ENCODE measurements around the gene HTATSF1.
A peak's percentile ranks its signal among the peaks of the same experiment; 100 is the strongest.

The HTATSF1 gene

DNA sequence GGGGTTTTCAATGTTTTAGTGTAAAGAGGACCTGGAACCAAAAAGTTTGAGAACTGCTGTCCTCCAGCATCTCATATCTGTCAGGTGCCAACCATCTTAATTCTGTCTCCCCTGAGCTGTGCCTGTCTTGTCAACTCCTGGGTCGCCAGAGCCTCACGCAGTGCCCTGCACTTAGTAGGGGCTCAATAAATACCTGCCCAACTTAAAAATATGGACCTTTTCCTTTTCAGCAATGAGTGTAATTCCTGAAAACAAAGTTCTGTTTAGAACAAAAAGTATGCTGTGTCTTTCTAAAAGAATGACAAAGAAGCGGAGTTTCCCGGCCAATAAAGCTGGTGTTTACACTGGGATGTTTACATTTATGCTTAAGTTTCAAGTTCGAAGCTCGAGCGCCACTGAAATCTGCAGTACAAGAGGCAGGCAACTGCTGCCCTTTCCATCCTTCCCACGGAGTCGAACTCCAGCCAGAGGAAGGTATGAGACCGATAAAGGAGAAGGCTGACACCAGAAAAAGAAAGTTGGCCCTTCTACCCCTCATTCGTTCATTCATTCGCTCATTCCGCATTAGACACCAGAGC is 1.1 kb upstream of the HTATSF1 start:
- Histone ChIP-seq H3K9me3 (ENCODE audit: control insufficient read depth, insufficient read depth, low read length) (no peaks in the 10 kb centered on the region), H3K4me1 (ENCODE audit: control insufficient read depth, insufficient read depth, low read length) (no peaks in the 10 kb centered on the region), H3K36me3 (ENCODE audit: control insufficient read depth, insufficient read depth, low read length) (peaks cover 19% of the 10 kb centered on the region), H3K4me3 (ENCODE audit: low read depth, low read length) (peak overlapping the region; percentile 80), H3K9ac (ENCODE audit: low read depth, low read length) (peak overlapping the region; percentile 69), H3K27ac (ENCODE audit: low read depth, low read length) (peak overlapping the region; percentile 96), H3K27me3 (ENCODE audit: control insufficient read depth, insufficient read depth, low read length) (no peaks in the 10 kb centered on the region)

DNA sequence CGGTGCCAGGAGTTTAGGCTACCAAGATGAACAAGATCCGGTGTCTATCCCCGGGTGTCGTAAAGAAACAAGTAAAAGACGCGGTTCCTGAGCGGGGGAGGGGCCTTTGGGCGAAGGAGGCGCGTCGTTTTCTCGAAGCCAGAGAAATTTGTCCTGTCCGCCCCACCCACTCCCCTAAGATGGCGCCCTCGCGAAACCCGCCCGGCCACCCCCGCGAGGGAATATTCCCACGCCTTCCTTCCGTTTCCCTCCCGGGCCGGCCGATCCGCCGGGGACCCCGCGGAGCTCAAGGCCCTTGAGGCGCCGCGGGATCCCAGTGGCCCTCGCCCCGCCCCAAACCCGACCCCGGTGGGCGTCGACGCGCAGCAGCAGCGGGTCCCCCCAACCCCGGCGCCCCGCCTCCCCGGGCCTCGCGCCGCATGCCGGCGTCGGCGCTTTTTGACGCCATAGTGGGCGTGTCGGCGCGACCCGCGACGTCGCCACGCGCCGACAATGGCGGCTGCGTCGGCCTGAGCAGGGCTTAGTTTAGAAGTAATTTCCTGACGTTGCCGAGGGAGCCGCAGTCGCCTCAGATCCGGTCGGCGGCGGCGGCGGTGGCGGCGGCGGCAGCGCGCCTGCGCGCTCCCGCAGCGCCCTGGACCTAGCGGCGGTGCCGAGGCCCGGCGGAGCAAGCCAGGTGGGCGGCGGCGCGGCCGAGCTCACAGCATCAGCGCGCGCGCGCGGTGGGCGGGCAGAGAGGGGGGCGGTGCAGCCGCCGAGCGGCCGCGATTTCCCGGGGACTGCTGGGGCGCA is 432 bp upstream of the HTATSF1 start:
- H3K27ac ChIP-seq (ENCODE audit: low read depth, low read length), result peak overlapping the region; percentile 96
- H3K36me3 ChIP-seq (ENCODE audit: control insufficient read depth, insufficient read depth, low read length), result peaks cover 25% of the 10 kb centered on the region
- no peaks in the 10 kb centered on the region for H3K9me3 ChIP-seq (ENCODE audit: control insufficient read depth, insufficient read depth, low read length)
- H3K4me1 ChIP-seq (ENCODE audit: control insufficient read depth, insufficient read depth, low read length), result no peaks in the 10 kb centered on the region
- peak overlapping the region; percentile 83 for H3K9ac ChIP-seq (ENCODE audit: low read depth, low read length)
- H3K4me3 ChIP-seq (ENCODE audit: low read depth, low read length), result peak overlapping the region; percentile 80
- H3K27me3 ChIP-seq (ENCODE audit: control insufficient read depth, insufficient read depth, low read length), result no peaks in the 10 kb centered on the region

DNA sequence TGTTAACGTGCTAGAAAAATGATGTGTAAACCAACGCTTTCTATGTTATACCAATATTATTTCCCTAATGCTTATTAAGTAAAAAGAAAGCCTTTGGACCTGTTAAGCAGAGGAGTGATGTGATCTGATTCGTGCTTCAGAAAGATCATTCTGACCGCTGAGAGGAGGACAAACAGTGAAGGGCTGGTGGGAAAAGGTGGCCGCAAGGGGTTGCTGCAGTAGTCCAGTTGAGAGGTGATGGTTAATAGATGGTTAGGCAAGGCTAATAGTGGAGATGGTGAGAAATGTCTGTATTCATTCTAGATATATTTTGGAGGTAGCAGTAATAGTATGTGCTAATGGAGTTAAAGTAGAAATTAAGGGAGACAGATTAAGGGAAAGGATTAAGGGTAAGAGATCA is 21.7 kb downstream of the HTATSF1 start:
- Histone ChIP-seq H3K36me3 (ENCODE audit: control insufficient read depth, insufficient read depth, low read length) (no peaks in the 10 kb centered on the region), H3K27ac (ENCODE audit: low read depth, low read length) (no peak overlapping the region), H3K27me3 (ENCODE audit: control insufficient read depth, insufficient read depth, low read length) (no peaks in the 10 kb centered on the region), H3K4me1 (ENCODE audit: control insufficient read depth, insufficient read depth, low read length) (no peaks in the 10 kb centered on the region), H3K9ac (ENCODE audit: low read depth, low read length) (no peak overlapping the region), H3K9me3 (ENCODE audit: control insufficient read depth, insufficient read depth, low read length) (no peaks in the 10 kb centered on the region), H3K4me3 (ENCODE audit: low read depth, low read length) (no peak overlapping the region)

DNA sequence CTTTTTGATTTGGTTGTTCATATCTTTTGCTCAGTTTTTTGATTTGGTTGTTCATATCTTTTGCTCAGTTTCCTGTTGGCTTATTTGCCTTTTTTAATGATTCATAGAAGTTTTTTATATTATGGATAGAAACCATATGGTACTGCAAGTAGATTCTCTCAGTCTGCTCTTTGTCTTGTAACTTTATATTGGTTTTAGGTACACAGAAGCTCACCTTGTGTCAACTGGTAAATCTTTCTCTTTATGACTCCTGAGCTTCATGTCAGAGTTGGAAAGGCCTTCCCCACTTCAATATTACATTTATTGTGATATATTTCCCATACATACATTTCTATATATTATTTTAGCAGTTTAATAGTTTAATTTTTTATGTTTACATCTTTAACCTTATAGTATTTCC is 26.4 kb downstream of the HTATSF1 start:
- Histone ChIP-seq H3K27ac (ENCODE audit: low read depth, low read length) (no peak overlapping the region), H3K27me3 (ENCODE audit: control insufficient read depth, insufficient read depth, low read length) (peaks cover 4% of the 10 kb centered on the region; the same call in 1 of the 2 replicates), H3K9me3 (ENCODE audit: control insufficient read depth, insufficient read depth, low read length) (no peaks in the 10 kb centered on the region; the same call in 1 of the 2 replicates), H3K9ac (ENCODE audit: low read depth, low read length) (no peak overlapping the region), H3K36me3 (ENCODE audit: control insufficient read depth, insufficient read depth, low read length) (no peaks in the 10 kb centered on the region), H3K4me3 (ENCODE audit: low read depth, low read length) (no peak overlapping the region), H3K4me1 (ENCODE audit: control insufficient read depth, insufficient read depth, low read length) (no peaks in the 10 kb centered on the region)

DNA sequence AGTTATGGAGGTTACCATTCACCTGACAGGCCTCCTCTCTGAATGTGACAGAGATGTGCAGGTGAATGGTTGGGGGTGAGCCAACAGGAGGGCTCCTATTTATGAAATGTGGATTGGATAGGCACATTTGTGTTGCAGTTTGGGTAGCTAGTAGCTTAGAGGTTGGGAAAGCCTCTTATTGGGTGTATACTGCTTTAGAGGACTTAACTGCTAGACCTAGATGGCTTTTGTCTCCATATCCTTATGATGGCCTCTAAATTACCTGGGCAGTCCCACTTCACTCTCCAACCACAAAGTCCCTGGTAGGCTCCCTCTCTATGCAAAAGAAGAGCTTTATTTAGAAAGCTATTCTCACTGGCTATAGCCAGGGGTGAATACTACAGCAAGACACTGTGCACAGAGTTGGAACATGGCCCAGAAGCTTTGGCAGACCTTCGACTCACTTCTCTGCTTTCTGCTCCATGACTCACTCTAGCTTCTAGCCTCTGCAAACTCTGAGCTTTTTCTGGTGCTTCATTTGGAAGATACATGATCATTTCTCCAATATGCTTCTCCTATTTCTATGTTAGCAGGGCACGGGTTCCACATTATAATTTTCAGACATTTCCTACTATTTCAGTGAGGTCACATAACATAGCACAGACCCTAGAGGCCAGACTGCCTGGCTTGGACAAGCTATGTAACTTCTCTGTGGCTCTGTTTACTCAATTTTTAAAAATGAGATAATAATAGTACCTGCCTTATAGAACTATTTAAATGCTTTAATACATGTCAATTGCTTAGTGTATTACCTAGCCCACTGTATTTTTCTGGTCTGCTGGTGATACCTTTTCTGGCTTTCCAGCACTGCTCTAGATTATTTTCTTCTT is 28.6 kb downstream of the HTATSF1 start:
- Histone ChIP-seq H3K4me1 (ENCODE audit: control insufficient read depth, insufficient read depth, low read length) (no peaks in the 10 kb centered on the region), H3K36me3 (ENCODE audit: control insufficient read depth, insufficient read depth, low read length) (no peaks in the 10 kb centered on the region), H3K27me3 (ENCODE audit: control insufficient read depth, insufficient read depth, low read length) (peaks cover 4% of the 10 kb centered on the region; the same call in 1 of the 2 replicates), H3K4me3 (ENCODE audit: low read depth, low read length) (no peak overlapping the region), H3K9me3 (ENCODE audit: control insufficient read depth, insufficient read depth, low read length) (no peaks in the 10 kb centered on the region; the same call in 1 of the 2 replicates), H3K27ac (ENCODE audit: low read depth, low read length) (no peak overlapping the region), H3K9ac (ENCODE audit: low read depth, low read length) (no peak overlapping the region)

DNA sequence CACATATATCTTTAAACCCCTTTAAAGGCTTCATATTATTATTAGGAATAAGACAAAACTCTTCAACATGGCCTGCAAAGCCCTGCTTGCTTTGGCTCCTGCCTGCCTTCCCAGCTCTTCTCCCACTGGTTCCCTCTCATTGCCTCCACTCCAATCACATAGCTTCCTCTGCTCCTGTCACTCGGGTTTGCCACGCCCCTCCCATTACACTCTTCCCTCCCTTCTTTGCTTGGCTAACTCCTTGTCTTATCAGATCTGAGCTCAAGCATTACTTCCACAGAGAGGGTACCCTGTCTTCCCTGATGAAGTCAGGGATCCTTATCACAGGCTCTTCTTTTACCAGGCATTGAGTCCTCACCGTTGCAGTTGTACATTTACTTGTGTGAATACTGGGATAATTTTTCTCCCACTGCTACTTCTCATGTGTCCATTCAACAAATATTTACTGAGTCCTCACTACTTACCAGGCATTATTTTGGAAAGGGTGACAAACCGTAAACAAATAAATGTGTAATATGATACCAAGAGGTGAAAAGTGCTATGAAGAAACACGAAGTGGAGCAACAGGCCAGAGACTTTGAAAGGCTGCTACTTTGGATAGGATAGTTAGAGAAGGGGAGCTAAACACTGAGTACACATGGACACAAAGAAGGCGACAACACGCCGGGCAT is 31.4 kb downstream of the HTATSF1 start:
- no peak overlapping the region for H3K27ac ChIP-seq (ENCODE audit: low read depth, low read length)
- no peaks in the 10 kb centered on the region for H3K36me3 ChIP-seq (ENCODE audit: control insufficient read depth, insufficient read depth, low read length)
- no peak overlapping the region for H3K9ac ChIP-seq (ENCODE audit: low read depth, low read length)
- H3K4me3 ChIP-seq (ENCODE audit: low read depth, low read length), result no peak overlapping the region
- H3K9me3 ChIP-seq (ENCODE audit: control insufficient read depth, insufficient read depth, low read length), result no peaks in the 10 kb centered on the region; the same call in 1 of the 2 replicates
- H3K27me3 ChIP-seq (ENCODE audit: control insufficient read depth, insufficient read depth, low read length), result peaks cover 4% of the 10 kb centered on the region; the same call in 1 of the 2 replicates
- no peaks in the 10 kb centered on the region for H3K4me1 ChIP-seq (ENCODE audit: control insufficient read depth, insufficient read depth, low read length)

DNA sequence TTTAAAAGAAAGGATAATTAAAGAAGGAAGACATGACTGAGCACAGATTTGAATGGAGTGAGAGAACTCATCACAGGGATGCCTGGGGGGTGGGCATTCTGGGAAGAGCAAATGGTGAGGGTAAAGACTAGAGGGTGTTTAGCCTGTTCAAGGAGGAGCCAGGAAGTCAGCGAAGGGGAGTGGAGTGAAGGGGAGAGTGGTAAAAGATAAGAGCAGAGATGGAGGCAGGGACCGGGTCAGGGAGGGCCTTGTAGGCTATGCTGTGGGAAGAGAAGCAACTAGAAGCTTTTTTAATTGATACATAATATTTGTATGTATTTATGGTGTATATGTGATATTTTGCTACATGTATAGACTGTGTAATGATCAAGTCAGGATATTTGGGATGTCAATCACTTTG is 32.4 kb downstream of the HTATSF1 start:
- Histone ChIP-seq H3K4me1 (ENCODE audit: control insufficient read depth, insufficient read depth, low read length) (no peaks in the 10 kb centered on the region), H3K27ac (ENCODE audit: low read depth, low read length) (no peak overlapping the region), H3K4me3 (ENCODE audit: low read depth, low read length) (no peak overlapping the region), H3K27me3 (ENCODE audit: control insufficient read depth, insufficient read depth, low read length) (peaks cover 4% of the 10 kb centered on the region; the same call in 1 of the 2 replicates), H3K36me3 (ENCODE audit: control insufficient read depth, insufficient read depth, low read length) (no peaks in the 10 kb centered on the region), H3K9me3 (ENCODE audit: control insufficient read depth, insufficient read depth, low read length) (no peaks in the 10 kb centered on the region; the same call in 1 of the 2 replicates), H3K9ac (ENCODE audit: low read depth, low read length) (no peak overlapping the region)

DNA sequence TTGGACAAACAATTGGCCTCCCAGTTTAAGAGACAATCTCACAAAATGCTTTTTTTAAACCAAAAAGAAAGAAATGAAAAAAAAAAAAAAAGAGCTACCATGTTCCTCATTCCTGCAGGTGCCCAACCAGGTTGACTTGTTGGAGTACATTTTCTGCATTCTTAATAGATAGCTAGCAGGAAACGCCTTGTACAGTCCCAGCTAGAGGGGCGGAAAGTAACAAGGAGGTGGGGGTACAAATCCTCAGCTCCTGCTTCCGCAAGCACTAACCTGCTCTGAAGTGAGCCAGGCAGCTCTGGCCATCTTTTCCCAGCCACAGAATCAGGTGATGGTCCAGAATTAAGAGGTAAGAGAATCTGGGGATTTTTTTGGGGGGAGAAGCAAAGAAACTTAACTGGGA is 34.6 kb downstream of the HTATSF1 start, which contains the start of gene VGLL1:
Gene VGLL1 (plus strand): TSS at position 265 of the 400 bp plus-strand sequence. CDS start 3,806 bp downstream, outside the sequence.
- Histone ChIP-seq H3K4me1 (ENCODE audit: control insufficient read depth, insufficient read depth, low read length) (no peaks in the 10 kb centered on the region), H3K9ac (ENCODE audit: low read depth, low read length) (no peak within 1 kb of the TSS), H3K27me3 (ENCODE audit: control insufficient read depth, insufficient read depth, low read length) (peaks cover 6% of the 10 kb centered on the region; the same call in 1 of the 2 replicates), H3K36me3 (ENCODE audit: control insufficient read depth, insufficient read depth, low read length) (no peaks in the 10 kb centered on the region), H3K4me3 (ENCODE audit: low read depth, low read length) (no peak within 1 kb of the TSS), H3K27ac (ENCODE audit: low read depth, low read length) (peak within 1 kb of the TSS; percentile 15), H3K9me3 (ENCODE audit: control insufficient read depth, insufficient read depth, low read length) (no peaks in the 10 kb centered on the region)

DNA sequence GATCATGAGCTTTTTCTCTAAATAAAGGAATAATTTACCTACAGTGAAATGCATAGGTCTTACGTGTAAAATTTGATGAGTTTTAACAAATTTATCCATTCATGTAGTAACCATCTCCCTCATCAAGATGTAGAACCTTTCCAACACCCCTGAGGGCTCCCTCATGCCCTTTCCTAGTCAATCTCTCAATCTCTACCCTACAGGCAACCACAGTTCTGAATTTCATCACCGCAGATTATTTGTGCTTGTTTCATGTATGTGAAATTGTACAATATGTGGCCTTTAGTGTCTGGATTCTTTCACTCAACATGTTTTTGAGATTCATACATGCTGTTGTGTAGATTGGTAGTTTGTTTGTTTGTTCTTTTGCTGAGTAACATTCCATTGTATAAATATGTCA is 36.7 kb downstream of the HTATSF1 start:
- Histone ChIP-seq H3K4me3 (ENCODE audit: low read depth, low read length) (no peak overlapping the region), H3K36me3 (ENCODE audit: control insufficient read depth, insufficient read depth, low read length) (no peaks in the 10 kb centered on the region), H3K9me3 (ENCODE audit: control insufficient read depth, insufficient read depth, low read length) (no peaks in the 10 kb centered on the region), H3K9ac (ENCODE audit: low read depth, low read length) (no peak overlapping the region), H3K4me1 (ENCODE audit: control insufficient read depth, insufficient read depth, low read length) (no peaks in the 10 kb centered on the region), H3K27ac (ENCODE audit: low read depth, low read length) (no peak overlapping the region), H3K27me3 (ENCODE audit: control insufficient read depth, insufficient read depth, low read length) (peaks cover 6% of the 10 kb centered on the region; the same call in 1 of the 2 replicates)

DNA sequence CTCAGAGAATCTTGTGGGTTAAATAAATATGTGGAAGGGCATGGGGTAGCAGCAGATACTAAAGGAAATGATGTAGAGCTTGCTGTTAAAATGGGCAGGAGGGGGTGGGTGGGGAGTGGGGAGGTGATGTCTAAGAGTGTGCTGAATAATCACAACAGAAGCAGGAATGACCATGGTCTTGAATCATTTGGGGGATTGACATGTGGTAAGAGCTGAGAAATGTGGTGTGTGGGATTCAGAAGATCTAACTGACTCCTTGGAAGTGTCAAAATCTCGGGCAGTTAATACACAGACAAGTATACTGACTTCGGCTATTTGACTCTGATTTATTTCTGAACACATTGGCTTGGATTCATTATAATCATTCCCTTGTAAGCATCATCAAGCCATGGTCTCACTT is 41.4 kb downstream of the HTATSF1 start:
- no peak overlapping the region for H3K9ac ChIP-seq (ENCODE audit: low read depth, low read length)
- H3K27ac ChIP-seq (ENCODE audit: low read depth, low read length), result no peak overlapping the region
- H3K9me3 ChIP-seq (ENCODE audit: control insufficient read depth, insufficient read depth, low read length), result no peaks in the 10 kb centered on the region

More for the DNA sequence above, 41.4 kb downstream of the HTATSF1 start:
- Histone ChIP-seq H3K4me1 (ENCODE audit: control insufficient read depth, insufficient read depth, low read length) (no peaks in the 10 kb centered on the region), H3K4me3 (ENCODE audit: low read depth, low read length) (no peak overlapping the region), H3K27me3 (ENCODE audit: control insufficient read depth, insufficient read depth, low read length) (peaks cover 9% of the 10 kb centered on the region; the same call in 1 of the 2 replicates), H3K36me3 (ENCODE audit: control insufficient read depth, insufficient read depth, low read length) (no peaks in the 10 kb centered on the region)

Data from HUES48 (cell line).